CD4-positive, alpha-beta T cell treated with Interleukin-17A for 4 hours (primary cell): ENCODE data around the gene SBNO2.
"Not testable (repeated sequence)": the region's sequence is repeated elsewhere in the genome, so short reads cannot be mapped to it uniquely, and the experiment has no call there.

Experiments
- DNase-seq: peaks from one replicate; pipeline ENCODE4 v3.0.0-alpha.2; 2020; ENCODE audit warnings: mixed read lengths

SBNO2 gene

GRCh38 chr19:1115646-1116420 is 58.2 kb downstream of the SBNO2 start:
- DNase-seq = no peak

- not testable (repeated sequence) for DNase-seq
Observed at GRCh38 chr19:1114728-1115127, 59.3 kb downstream of the SBNO2 start.

- no peak for DNase-seq
Observed at GRCh38 chr19:1113986-1114483, 60.0 kb downstream of the SBNO2 start.

GRCh38 chr19:1113030-1113985 is 60.8 kb downstream of the SBNO2 start:
- peak; percentile 95 for DNase-seq

- no peak for DNase-seq
Observed at GRCh38 chr19:1112268-1113029, 61.6 kb downstream of the SBNO2 start.

- no peak for DNase-seq
Observed at GRCh38 chr19:1111641-1112267, 62.3 kb downstream of the SBNO2 start.

GRCh38 chr19:1110809-1111640 is 63.0 kb downstream of the SBNO2 start:
- no peak for DNase-seq

GRCh38 chr19:1109697-1110671 is 64.1 kb downstream of the SBNO2 start:
- no peak for DNase-seq

- no peak for DNase-seq
Observed at GRCh38 chr19:1109032-1109551, 65.0 kb downstream of the SBNO2 start.

- no peak for DNase-seq
Observed at GRCh38 chr19:1108291-1109031, 65.6 kb downstream of the SBNO2 start.

GRCh38 chr19:1107661-1108261 is 66.3 kb downstream of the SBNO2 start:
- no peak for DNase-seq

GRCh38 chr19:1106841-1107660 is 67.0 kb downstream of the SBNO2 start:
- DNase-seq = no peak

- no peak for DNase-seq
Observed at GRCh38 chr19:1105873-1106840, 67.9 kb downstream of the SBNO2 start.

GRCh38 chr19:1105008-1105872 is 68.8 kb downstream of the SBNO2 start:
- DNase-seq = no peak

- peak; percentile 71 for DNase-seq
Observed at GRCh38 chr19:1104311-1105007, 69.6 kb downstream of the SBNO2 start.
